SW480 (cell line): ENCODE data around the gene PPP5C.
A peak's percentile ranks its signal among the peaks of the same experiment; 100 is the strongest.
"Not testable (repeated sequence)": the region's sequence is repeated elsewhere in the genome, so short reads cannot be mapped to it uniquely, and the experiment has no call there.

Experiments
- DNase-seq: peaks from one replicate; pipeline ENCODE4 v3.0.0-alpha.2; 2016; ENCODE audit warnings: low spot score

Gene PPP5C

GRCh38 chr19:46365561-46365960 lies 18.7 kb downstream of the PPP5C start:
- no peak for DNase-seq

DNA sequence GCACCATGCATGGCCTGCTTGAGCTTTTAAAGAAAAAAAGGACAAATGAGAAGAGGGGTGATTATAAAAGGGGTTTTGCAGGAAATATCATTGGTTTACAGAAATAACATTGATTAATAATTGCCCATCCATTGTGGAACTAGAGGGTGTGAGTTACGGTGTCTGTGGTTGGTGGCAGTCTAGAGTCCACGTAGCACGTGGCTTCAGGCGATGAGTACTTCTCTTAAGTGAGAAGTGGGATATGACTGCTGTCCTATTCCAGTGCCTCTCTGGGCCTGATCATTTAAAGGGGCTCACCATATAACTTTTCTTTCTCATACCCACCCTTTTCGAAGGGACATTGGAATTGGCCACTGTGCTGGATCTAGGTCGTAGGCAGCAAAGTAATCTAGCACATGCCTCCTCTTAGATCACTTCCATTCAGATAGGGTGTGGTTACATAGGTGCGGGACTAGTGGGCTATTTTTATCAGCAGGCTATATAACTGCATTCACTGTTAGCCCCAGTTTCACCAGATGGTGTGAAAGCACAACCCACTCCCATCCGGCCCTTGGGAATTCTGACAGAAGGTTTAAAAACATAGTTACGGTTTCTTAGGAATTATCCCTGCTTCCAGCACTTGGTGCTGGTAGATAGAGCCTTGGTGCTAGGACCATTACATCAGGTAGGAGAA lies 19.9 kb downstream of the PPP5C start:
- no peak for DNase-seq

DNA sequence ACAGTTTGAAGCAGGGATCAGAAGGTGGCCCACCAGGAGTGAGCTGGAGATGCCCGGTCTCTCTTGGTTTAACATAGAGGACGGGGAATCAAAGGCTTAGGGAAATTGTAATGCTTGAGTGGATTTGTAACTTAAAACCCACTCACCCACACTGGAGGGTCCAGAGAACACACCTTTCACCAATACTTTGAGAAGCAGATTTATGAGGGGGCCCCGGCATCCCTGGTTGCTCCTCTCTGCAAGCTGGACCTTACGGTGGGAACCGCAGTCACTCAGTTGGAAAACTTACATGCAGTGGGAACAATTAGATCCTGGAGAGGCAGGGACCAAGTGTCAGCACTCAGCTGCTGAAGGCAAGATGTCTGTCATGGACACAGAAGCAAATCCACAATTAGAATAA lies 20.5 kb downstream of the PPP5C start:
- DNase-seq: no peak

DNA sequence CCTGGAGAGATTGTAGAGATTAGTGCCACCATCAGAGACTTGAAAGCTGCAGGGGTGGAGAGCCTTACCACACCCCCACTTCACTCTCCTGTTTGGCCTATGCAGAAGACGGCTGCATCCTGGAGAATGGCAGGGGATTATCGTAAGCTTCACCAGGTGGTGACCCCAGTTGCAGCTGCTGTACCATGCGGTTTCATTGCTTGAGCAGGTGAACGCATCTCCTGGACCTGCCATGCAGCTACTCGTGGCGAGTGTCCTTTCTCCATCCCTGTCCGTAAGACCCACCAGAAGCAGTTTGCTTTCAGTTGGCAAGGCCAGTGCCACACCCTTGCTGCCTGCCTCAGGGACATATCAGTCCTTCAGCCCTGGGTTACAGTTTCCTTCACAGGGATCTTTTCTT lies 21.2 kb downstream of the PPP5C start:
- no peak for DNase-seq

GRCh38 chr19:46369817-46370216 lies 22.9 kb downstream of the PPP5C start:
- DNase-seq: no peak

GRCh38 chr19:46371371-46371901 lies 24.5 kb downstream of the PPP5C start:
- DNase-seq: no peak

GRCh38 chr19:46372901-46373490 lies 26.1 kb downstream of the PPP5C start:
- no peak for DNase-seq

DNA sequence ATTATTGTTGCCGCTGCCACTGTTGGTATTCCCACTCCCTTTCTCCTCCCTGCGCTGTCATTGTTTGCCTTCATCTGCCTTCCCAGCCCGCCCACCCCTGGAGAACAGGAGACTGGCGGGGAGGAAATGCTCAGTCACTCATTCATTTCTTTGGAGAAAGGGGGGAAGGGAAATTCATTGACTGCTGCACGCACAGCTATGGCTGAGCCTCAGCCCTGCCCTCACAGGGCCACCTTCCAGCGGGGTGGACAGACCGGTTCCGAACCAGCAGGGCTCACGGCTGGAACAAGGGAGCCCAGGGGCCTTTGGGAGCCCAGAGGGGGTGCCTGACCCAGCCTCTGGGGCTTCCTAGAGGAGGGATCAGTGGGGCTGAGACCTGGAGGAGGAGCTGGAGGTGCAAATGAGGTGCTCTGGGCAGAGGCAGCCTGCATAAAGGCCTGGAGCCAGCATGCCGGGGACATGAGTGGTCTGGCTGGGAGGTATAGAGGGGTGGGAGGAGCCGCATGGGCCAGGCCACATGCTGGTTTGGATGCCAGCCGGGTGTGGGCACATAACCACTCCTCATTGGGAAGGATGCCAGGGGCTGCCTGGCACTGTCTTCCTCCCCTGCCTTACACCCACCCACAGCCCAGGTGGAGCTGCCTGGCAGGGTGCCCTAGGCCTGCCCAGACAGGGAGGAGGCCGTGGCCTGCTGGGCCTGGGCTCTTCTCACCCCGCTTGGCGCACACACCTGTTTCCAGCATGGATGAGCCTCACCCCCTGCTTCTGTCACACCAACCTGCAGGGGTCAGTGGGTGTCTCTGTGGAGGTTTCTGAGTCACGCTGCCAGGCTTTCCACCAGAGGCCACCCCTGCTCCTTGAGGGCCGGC lies 26.8 kb downstream of the PPP5C start:
- peak; percentile 81 for DNase-seq

- no peak for DNase-seq
Measured at GRCh38 chr19:46374536-46375475, 27.9 kb downstream of the PPP5C start.

- not testable (repeated sequence) for DNase-seq
Measured at GRCh38 chr19:46375476-46376067, 28.7 kb downstream of the PPP5C start.

GRCh38 chr19:46376241-46377153 lies 29.6 kb downstream of the PPP5C start:
- no peak for DNase-seq

DNA sequence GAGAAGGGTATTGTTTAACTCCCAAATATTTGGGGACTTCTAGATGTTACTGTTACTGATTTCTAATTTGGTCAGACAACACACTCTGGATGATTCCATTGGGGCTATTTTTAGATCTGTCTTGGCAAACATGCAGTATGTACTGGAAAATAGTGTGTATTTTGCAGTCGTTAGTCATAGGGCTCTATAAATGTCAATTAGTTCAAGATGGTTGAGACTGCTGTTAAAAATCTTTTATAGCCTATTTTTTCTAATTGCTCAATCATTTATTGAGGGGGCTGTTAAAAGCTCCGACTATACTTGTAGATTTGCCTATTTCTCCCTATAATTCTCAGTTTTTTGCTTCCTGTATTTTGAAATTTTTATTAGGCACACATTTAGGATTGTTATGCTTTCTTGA lies 31.4 kb downstream of the PPP5C start:
- no peak for DNase-seq

- no peak for DNase-seq
Measured at GRCh38 chr19:46380690-46381089, 33.8 kb downstream of the PPP5C start.

DNA sequence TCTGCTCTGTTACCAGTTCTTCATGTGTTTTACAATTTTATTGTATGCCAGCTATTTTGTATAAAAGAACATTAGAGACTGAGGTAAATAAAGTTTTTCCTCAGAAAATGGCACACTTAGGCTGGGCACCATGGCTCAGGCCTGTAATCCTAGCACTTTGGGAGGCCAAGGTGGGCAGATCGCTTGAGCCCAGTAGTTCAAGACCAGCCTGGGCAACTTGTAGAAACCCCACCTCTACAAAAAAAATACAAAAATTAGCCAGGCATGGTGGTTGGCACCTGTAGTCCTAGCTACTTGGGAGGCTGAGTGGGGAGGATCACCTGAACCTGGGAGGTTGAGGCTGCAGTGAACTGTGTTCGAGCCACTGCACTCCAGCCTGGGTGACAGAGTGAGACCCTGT lies 34.5 kb downstream of the PPP5C start:
- DNase-seq: no peak

- DNase-seq: no peak
Measured at GRCh38 chr19:46381756-46382345, 35.0 kb downstream of the PPP5C start.

GRCh38 chr19:46383171-46383815 lies 36.4 kb downstream of the PPP5C start:
- no peak for DNase-seq

- no peak for DNase-seq
Measured at GRCh38 chr19:46383846-46384245, 37.0 kb downstream of the PPP5C start.

GRCh38 chr19:46384396-46384795 lies 37.5 kb downstream of the PPP5C start:
- DNase-seq: no peak

DNA sequence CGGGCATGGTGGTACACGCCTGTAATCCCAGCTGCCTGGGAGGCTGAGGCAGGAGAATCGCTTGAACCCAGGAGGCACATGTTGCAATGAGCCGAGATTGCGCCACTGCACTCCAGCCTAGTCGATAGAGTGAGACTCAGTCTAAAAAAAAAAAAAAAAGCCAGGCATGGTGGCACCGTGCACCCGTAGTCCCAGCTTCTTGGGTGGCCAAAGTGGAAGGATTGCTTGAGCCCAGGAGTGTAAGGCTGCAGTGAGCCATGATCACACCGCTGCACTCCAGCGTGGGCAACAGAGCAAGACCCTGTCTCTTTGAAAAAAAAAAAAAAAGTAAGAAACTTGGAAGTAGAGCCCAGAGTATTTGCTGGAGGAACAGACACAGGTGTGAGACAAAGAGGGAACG lies 38.7 kb downstream of the PPP5C start:
- no peak for DNase-seq
